H9 (cell line): ENCODE results near the gene NTSR1. TPM values are rescaled to one million over a fixed set of nuclear protein-coding genes. Genes with fewer than 3 reads are reported as not detected.

Experiments used
- DNase-seq: peaks from one replicate; pipeline ENCODE4 v3.0.0-alpha.2; 2017
- H2AFZ ChIP-seq: one replicate; pipeline ENCODE4 v1.6.1; 2013; ENCODE audit warnings: mild to moderate bottlenecking, low read length, control low read depth, moderate library complexity
- H2AK5ac ChIP-seq: 2 replicates; pipeline ENCODE4 v1.6.1; 2013; ENCODE audit warnings: low read length, control low read depth, mixed read lengths; ENCODE audit not compliant: insufficient read length
- H2BK120ac ChIP-seq: one replicate; pipeline ENCODE4 v1.6.1; 2013; ENCODE audit warnings: low read depth, mild to moderate bottlenecking, low read length, control low read depth, inconsistent platforms; ENCODE audit not compliant: poor library complexity, severe bottlenecking
- H2BK12ac ChIP-seq: 2 replicates; pipeline ENCODE4 v1.6.1; 2013; ENCODE audit warnings: low read length, control low read depth, mixed read lengths, low read depth; ENCODE audit not compliant: insufficient read length
- H2BK15ac ChIP-seq: 2 replicates; pipeline ENCODE4 v1.6.1; 2013; ENCODE audit warnings: low read depth, low read length, control low read depth
- H2BK20ac ChIP-seq: one replicate; pipeline ENCODE4 v1.6.1; 2013; ENCODE audit warnings: low read depth, mild to moderate bottlenecking, low read length, control low read depth, inconsistent platforms; ENCODE audit not compliant: poor library complexity, severe bottlenecking
- H2BK5ac ChIP-seq: 2 replicates; pipeline ENCODE4 v1.6.1; 2013; ENCODE audit warnings: low read length, control low read depth, mixed read lengths; ENCODE audit not compliant: insufficient read length
- H3K14ac ChIP-seq: 2 replicates; pipeline ENCODE4 v1.6.1; 2013; ENCODE audit warnings: low read length, control low read depth; ENCODE audit not compliant: insufficient read depth
- H3K18ac ChIP-seq: 2 replicates; pipeline ENCODE4 v1.6.1; 2013; ENCODE audit warnings: low read depth, mild to moderate bottlenecking, mixed read lengths, low read length, control low read depth; ENCODE audit not compliant: insufficient read length
- H3K23ac ChIP-seq: 2 replicates; pipeline ENCODE4 v1.6.1; 2013; ENCODE audit warnings: low read length, control low read depth, mixed read lengths, low read depth; ENCODE audit not compliant: insufficient read length
- H3K23me2 ChIP-seq: 2 replicates; pipeline ENCODE4 v1.6.1; 2013; ENCODE audit warnings: low read depth, mild to moderate bottlenecking, mixed read lengths, low read length, control low read depth; ENCODE audit not compliant: insufficient read length, poor library complexity, severe bottlenecking
- H3K27ac ChIP-seq: 2 replicates; pipeline ENCODE4 v1.5.1; 2013; ENCODE audit warnings: low read length, control low read depth, mixed read lengths, low read depth; ENCODE audit not compliant: insufficient read length
- H3K27me3 ChIP-seq: 2 replicates; pipeline ENCODE4 v1.6.1; 2013; ENCODE audit warnings: low read length, control low read depth, inconsistent platforms; ENCODE audit not compliant: insufficient read depth
- H3K4ac ChIP-seq: 2 replicates; pipeline ENCODE4 v1.6.1; 2013; ENCODE audit warnings: low read depth, mild to moderate bottlenecking, control low read depth, inconsistent platforms, low read length, moderate library complexity
- H3K4me1 ChIP-seq: 2 replicates; pipeline ENCODE4 v1.6.1; 2013; ENCODE audit warnings: low read length, control low read depth, inconsistent platforms; ENCODE audit not compliant: insufficient read depth
- H3K4me2 ChIP-seq: 2 replicates; pipeline ENCODE4 v1.6.1; 2013; ENCODE audit warnings: low read length, control low read depth, mixed read lengths; ENCODE audit not compliant: insufficient read length, insufficient read depth
- H3K56ac ChIP-seq: 2 replicates; pipeline ENCODE4 v1.6.1; 2013; ENCODE audit warnings: low read depth, mild to moderate bottlenecking, mixed read lengths, low read length, control low read depth; ENCODE audit not compliant: insufficient read length
- H3K79me1 ChIP-seq: 2 replicates; pipeline ENCODE4 v1.6.1; 2013; ENCODE audit warnings: low read depth, mild to moderate bottlenecking, moderate library complexity, low read length, control low read depth, inconsistent platforms; ENCODE audit not compliant: insufficient read depth, poor library complexity, severe bottlenecking
- H3K79me2 ChIP-seq: 2 replicates; pipeline ENCODE4 v1.6.1; 2013; ENCODE audit warnings: low read length, control low read depth, inconsistent platforms; ENCODE audit not compliant: insufficient read depth
- H3K9ac ChIP-seq: 2 replicates; pipeline ENCODE4 v1.6.1; 2013; ENCODE audit warnings: low read length, control low read depth, mixed read lengths; ENCODE audit not compliant: insufficient read length; ENCODE audit errors: extremely low read depth
- H3K9me3 ChIP-seq: one replicate; pipeline ENCODE4 v1.6.1; 2013; ENCODE audit warnings: low read depth, low read length, inconsistent platforms; ENCODE audit not compliant: control insufficient read depth
- H3T11ph ChIP-seq: one replicate; pipeline ENCODE4 v1.6.1; 2013; ENCODE audit warnings: mild to moderate bottlenecking, low read length, control low read depth, inconsistent platforms
- H4K20me1 ChIP-seq: one replicate; pipeline ENCODE4 v1.6.1; 2013; ENCODE audit not compliant: control insufficient read depth, insufficient read length, insufficient read depth
- H4K5ac ChIP-seq: 2 replicates; pipeline ENCODE4 v1.6.1; 2013; ENCODE audit warnings: low read depth, mild to moderate bottlenecking, mixed read lengths, low read length, control low read depth; ENCODE audit not compliant: insufficient read length
- H4K8ac ChIP-seq: replicated peaks from 2 replicates; pipeline ENCODE4 v1.6.1; 2013; ENCODE audit warnings: low read length, control low read depth, mixed read lengths, low read depth; ENCODE audit not compliant: insufficient read length
- H4K91ac ChIP-seq: 2 replicates; pipeline ENCODE4 v1.6.1; 2013; ENCODE audit warnings: low read depth, mild to moderate bottlenecking, moderate library complexity, mixed read lengths, low read length, control low read depth; ENCODE audit not compliant: insufficient read length
- H3K27ac Mint-ChIP-seq, 3 experiments: 2 replicates in 2 of 3; 3 replicates in 1 of 3; pipeline ENCODE4 v1.8.0; 2020 to 2021; ENCODE audit warnings: mixed read lengths in 3 of 3, mild to moderate bottlenecking in 1 of 3, moderate library complexity in 1 of 3
- H3K27me3 Mint-ChIP-seq: 2 replicates; pipeline ENCODE4 v1.8.0; 2021; ENCODE audit warnings: low read depth, mild to moderate bottlenecking, moderate library complexity, mixed read lengths
- H3K36me3 Mint-ChIP-seq, 3 experiments: 2 replicates in 2 of 3; 3 replicates in 1 of 3; pipeline ENCODE4 v1.8.0; 2020 to 2021; ENCODE audit warnings: low read depth in 3 of 3, mixed read lengths in 3 of 3; ENCODE audit not compliant: insufficient read depth in 1 of 3
- H3K4me1 Mint-ChIP-seq, 2 experiments: 2 replicates each; pipeline ENCODE4 v1.8.0; 2020; ENCODE audit warnings: mixed read lengths in 2 of 2
- H3K4me3 Mint-ChIP-seq, 2 experiments: 2 replicates in 1 of 2; 3 replicates in 1 of 2; pipeline ENCODE4 v1.8.0; 2020 to 2021; ENCODE audit warnings: mild to moderate bottlenecking in 2 of 2, mixed read lengths in 2 of 2, moderate library complexity in 1 of 2
- H3K9me3 Mint-ChIP-seq, 2 experiments: 2 replicates in 1 of 2; 3 replicates in 1 of 2; pipeline ENCODE4 v1.8.0; 2020; ENCODE audit warnings: mild to moderate bottlenecking in 2 of 2, mixed read lengths in 2 of 2, moderate library complexity in 1 of 2
- WGBS: extraction: QIAGEN DNeasy Blood & Tissue Kit; methylation state at CpG from one replicate; pipeline ENCODE4 v1.1.7; 2013; ENCODE audit warnings: missing lambda C conversion rate, low lambda C conversion rate, mixed read lengths; ENCODE audit not compliant: insufficient read length; ENCODE audit errors: extremely low coverage; 5-methylcytosine and 5-hydroxymethylcytosine counted together
- total RNA-seq: library from RNA; stranded (reverse); gene quantifications from 2 replicates; pipeline ENCODE4 v1.2.1, GENCODE V29; 2021
- TF ChIP-seq, protein P1 (sequence below): fragments of 200-600 bp; sonication (generic); conservative IDR thresholded peaks from 3 replicates; pipeline ENCODE4 v1.8.0; 2021; ENCODE audit warnings: antibody characterized with exemption, mild to moderate bottlenecking

The NTSR1 gene
- total RNA-seq, 1 experiment from 2014 or later: 0.11 TPM

DNA sequence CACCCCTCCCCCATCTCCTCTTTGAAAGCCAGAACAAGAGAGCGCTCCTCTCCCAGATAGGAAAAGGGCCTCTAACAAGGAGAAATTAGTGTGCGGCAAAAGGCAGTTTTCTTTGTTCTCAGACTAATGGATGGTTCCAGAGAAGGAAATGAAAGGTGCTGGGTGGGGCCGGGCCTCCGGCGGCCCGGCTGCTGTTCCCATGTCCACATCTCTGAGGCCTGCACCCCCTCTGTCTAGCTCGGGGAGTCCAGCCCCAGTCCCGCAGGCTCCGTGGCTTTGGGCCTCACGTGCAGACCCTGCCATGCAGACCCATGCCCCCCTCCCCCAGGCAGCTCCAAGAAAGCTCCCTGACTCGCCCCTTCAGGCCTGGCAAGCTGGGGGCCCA is 51.8 kb downstream of the NTSR1 start:
- no peak overlapping the region; the same call in 1 of the 2 replicates for H3K14ac ChIP-seq
- no peak overlapping the region for H2BK20ac ChIP-seq
- no peak for DNase-seq
- TF ChIP-seq, protein P1, sequence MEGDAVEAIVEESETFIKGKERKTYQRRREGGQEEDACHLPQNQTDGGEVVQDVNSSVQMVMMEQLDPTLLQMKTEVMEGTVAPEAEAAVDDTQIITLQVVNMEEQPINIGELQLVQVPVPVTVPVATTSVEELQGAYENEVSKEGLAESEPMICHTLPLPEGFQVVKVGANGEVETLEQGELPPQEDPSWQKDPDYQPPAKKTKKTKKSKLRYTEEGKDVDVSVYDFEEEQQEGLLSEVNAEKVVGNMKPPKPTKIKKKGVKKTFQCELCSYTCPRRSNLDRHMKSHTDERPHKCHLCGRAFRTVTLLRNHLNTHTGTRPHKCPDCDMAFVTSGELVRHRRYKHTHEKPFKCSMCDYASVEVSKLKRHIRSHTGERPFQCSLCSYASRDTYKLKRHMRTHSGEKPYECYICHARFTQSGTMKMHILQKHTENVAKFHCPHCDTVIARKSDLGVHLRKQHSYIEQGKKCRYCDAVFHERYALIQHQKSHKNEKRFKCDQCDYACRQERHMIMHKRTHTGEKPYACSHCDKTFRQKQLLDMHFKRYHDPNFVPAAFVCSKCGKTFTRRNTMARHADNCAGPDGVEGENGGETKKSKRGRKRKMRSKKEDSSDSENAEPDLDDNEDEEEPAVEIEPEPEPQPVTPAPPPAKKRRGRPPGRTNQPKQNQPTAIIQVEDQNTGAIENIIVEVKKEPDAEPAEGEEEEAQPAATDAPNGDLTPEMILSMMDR: no peak
- no peak overlapping the region for H3K56ac ChIP-seq
- H3K4me2 ChIP-seq: no peak overlapping the region
- peaks cover 0 to 3% of the 10 kb centered on the region in 2 experiments; a peak in 1 of 4 replicates for H3K4me1 Mint-ChIP-seq
- no peaks in the 10 kb centered on the region for H3K23me2 ChIP-seq
- no peak overlapping the region for H3T11ph ChIP-seq
- no peak overlapping the region for H4K8ac ChIP-seq
- no peaks in the 10 kb centered on the region for H3K27me3 ChIP-seq
- H2AK5ac ChIP-seq: no peak overlapping the region
- no peak overlapping the region for H2BK12ac ChIP-seq
- no peaks in the 10 kb centered on the region for H4K20me1 ChIP-seq
- H2BK15ac ChIP-seq: no peak overlapping the region
- no peak overlapping the region for H4K91ac ChIP-seq
- H3K18ac ChIP-seq: no peak overlapping the region
- H4K5ac ChIP-seq: no peak overlapping the region
- H3K27me3 Mint-ChIP-seq: peaks cover 22% of the 10 kb centered on the region
- H3K9ac ChIP-seq: no peak overlapping the region
- WGBS: no CpG with 5 or more reads among the region's 11 CpGs
- no peaks in the 10 kb centered on the region; a peak in 1 of 5 replicates for H3K9me3 Mint-ChIP-seq
- H3K79me1 ChIP-seq: no peaks in the 10 kb centered on the region
- H3K4ac ChIP-seq: no peak overlapping the region
- no peaks in the 10 kb centered on the region for H3K36me3 Mint-ChIP-seq
- no peaks in the 10 kb centered on the region for H3K79me2 ChIP-seq
- H3K9me3 ChIP-seq: no peaks in the 10 kb centered on the region
- H3K27ac Mint-ChIP-seq: no peak overlapping the region
- H3K27ac ChIP-seq: no peak overlapping the region
- no peak overlapping the region for H2BK120ac ChIP-seq
- no peak overlapping the region for H3K23ac ChIP-seq
- no peaks in the 10 kb centered on the region for H3K4me1 ChIP-seq
- no peak overlapping the region for H3K4me3 Mint-ChIP-seq
- H2BK5ac ChIP-seq: no peak overlapping the region
- H2AFZ ChIP-seq: no peak overlapping the region
